Loucy (cell line): ENCODE measurements around the gene SYNJ2.
A peak's percentile ranks its signal among the peaks of the same experiment; 100 is the strongest.

Source experiments
- H2AFZ ChIP-seq: fragments of 200-600 bp; sonication (generic); 2 replicates; pipeline ENCODE4 v1.6.0; 2016; ENCODE audit warnings: antibody characterized with exemption, mild to moderate bottlenecking, low read length, moderate library complexity
- H3F3A ChIP-seq: fragments of 200-600 bp; 2 replicates; pipeline ENCODE4 v1.6.0; 2016; ENCODE audit warnings: antibody characterized with exemption, low read depth, mild to moderate bottlenecking
- H3K27me3 ChIP-seq: fragments of 200-600 bp; sonication (generic); 2 replicates; pipeline ENCODE4 v1.6.1; 2014; ENCODE audit warnings: low read length, mild to moderate bottlenecking; ENCODE audit not compliant: insufficient read depth, poor library complexity, severe bottlenecking
- H3K36me3 ChIP-seq: fragments of 200-600 bp; sonication (generic); 2 replicates; pipeline ENCODE4 v1.6.1; 2016; ENCODE audit warnings: low read length; ENCODE audit not compliant: insufficient read depth
- H3K4me1 ChIP-seq: fragments of 200-600 bp; sonication (generic); 2 replicates; pipeline ENCODE4 v1.5.1; 2014; ENCODE audit warnings: low read length, mild to moderate bottlenecking; ENCODE audit not compliant: insufficient read depth, poor library complexity, severe bottlenecking
- H3K4me2 ChIP-seq: fragments of 200-600 bp; sonication (generic); 2 replicates; pipeline ENCODE4 v1.6.0; 2014; ENCODE audit warnings: antibody characterized with exemption, low read length, low read depth, mild to moderate bottlenecking; ENCODE audit not compliant: poor library complexity, severe bottlenecking
- H3K4me3 ChIP-seq: fragments of 200-600 bp; sonication (generic); 2 replicates; pipeline ENCODE4 v1.5.1; 2014; ENCODE audit warnings: low read length, mild to moderate bottlenecking, mixed read lengths; ENCODE audit not compliant: poor library complexity, severe bottlenecking
- H3K79me2 ChIP-seq: fragments of 200-600 bp; sonication (generic); 2 replicates; pipeline ENCODE4 v1.6.1; 2014; ENCODE audit warnings: low read length; ENCODE audit not compliant: insufficient read depth
- H3K9ac ChIP-seq: fragments of 200-600 bp; sonication (generic); 2 replicates; pipeline ENCODE4 v1.6.0; 2014; ENCODE audit warnings: mild to moderate bottlenecking, low read depth, low read length, moderate library complexity; ENCODE audit not compliant: poor library complexity, severe bottlenecking
- H3K9me2 ChIP-seq: fragments of 200-600 bp; sonication (generic); replicated peaks from 2 replicates; pipeline ENCODE4 v1.6.1; 2016; ENCODE audit warnings: low read depth, low read length, mixed read lengths
- H3K9me3 ChIP-seq: fragments of 200-600 bp; sonication (generic); 2 replicates; pipeline ENCODE4 v1.6.1; 2014; ENCODE audit warnings: mild to moderate bottlenecking, antibody characterized with exemption, low read length, low read depth; ENCODE audit not compliant: insufficient read depth
- H4K20me1 ChIP-seq: fragments of 200-600 bp; sonication (generic); 2 replicates; pipeline ENCODE4 v1.6.0; 2014; ENCODE audit warnings: antibody characterized with exemption, low read length, mild to moderate bottlenecking; ENCODE audit not compliant: insufficient read depth, poor library complexity, severe bottlenecking
- EZH2phosphoT487 ChIP-seq: fragments of 200-600 bp; IDR thresholded peaks from 2 replicates; pipeline ENCODE4 v1.6.1; 2018; ENCODE audit warnings: antibody characterized with exemption, mild to moderate bottlenecking, moderate library complexity, borderline replicate concordance
- TF ChIP-seq, protein P1 (sequence below): fragments of 200-600 bp; sonication (generic); conservative IDR thresholded peaks from 2 replicates; pipeline ENCODE4 v1.5.1; 2014; ENCODE audit warnings: mild to moderate bottlenecking, antibody characterized with exemption, low read length

Gene SYNJ2

GRCh38 chr6:158083455-158084325, 102.0 kb downstream of the SYNJ2 start:
- Histone ChIP-seq H3K79me2 (no peaks in the 10 kb centered on the region), H3K36me3 (peaks cover 49% of the 10 kb centered on the region; the same call in 1 of the 2 replicates), H3K4me3 (no peak overlapping the region), H3K9ac (no peak overlapping the region), H2AFZ (no peak overlapping the region), H3F3A (no peaks in the 10 kb centered on the region), H3K4me2 (no peak overlapping the region), H3K27me3 (no peaks in the 10 kb centered on the region), H3K4me1 (peaks cover 16% of the 10 kb centered on the region), H3K9me3 (no peaks in the 10 kb centered on the region), H3K9me2 (no peaks in the 10 kb centered on the region), H4K20me1 (no peaks in the 10 kb centered on the region)
- TF ChIP-seq EZH2phosphoT487: no peak
- TF ChIP-seq, protein P1, sequence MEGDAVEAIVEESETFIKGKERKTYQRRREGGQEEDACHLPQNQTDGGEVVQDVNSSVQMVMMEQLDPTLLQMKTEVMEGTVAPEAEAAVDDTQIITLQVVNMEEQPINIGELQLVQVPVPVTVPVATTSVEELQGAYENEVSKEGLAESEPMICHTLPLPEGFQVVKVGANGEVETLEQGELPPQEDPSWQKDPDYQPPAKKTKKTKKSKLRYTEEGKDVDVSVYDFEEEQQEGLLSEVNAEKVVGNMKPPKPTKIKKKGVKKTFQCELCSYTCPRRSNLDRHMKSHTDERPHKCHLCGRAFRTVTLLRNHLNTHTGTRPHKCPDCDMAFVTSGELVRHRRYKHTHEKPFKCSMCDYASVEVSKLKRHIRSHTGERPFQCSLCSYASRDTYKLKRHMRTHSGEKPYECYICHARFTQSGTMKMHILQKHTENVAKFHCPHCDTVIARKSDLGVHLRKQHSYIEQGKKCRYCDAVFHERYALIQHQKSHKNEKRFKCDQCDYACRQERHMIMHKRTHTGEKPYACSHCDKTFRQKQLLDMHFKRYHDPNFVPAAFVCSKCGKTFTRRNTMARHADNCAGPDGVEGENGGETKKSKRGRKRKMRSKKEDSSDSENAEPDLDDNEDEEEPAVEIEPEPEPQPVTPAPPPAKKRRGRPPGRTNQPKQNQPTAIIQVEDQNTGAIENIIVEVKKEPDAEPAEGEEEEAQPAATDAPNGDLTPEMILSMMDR: no peak

DNA sequence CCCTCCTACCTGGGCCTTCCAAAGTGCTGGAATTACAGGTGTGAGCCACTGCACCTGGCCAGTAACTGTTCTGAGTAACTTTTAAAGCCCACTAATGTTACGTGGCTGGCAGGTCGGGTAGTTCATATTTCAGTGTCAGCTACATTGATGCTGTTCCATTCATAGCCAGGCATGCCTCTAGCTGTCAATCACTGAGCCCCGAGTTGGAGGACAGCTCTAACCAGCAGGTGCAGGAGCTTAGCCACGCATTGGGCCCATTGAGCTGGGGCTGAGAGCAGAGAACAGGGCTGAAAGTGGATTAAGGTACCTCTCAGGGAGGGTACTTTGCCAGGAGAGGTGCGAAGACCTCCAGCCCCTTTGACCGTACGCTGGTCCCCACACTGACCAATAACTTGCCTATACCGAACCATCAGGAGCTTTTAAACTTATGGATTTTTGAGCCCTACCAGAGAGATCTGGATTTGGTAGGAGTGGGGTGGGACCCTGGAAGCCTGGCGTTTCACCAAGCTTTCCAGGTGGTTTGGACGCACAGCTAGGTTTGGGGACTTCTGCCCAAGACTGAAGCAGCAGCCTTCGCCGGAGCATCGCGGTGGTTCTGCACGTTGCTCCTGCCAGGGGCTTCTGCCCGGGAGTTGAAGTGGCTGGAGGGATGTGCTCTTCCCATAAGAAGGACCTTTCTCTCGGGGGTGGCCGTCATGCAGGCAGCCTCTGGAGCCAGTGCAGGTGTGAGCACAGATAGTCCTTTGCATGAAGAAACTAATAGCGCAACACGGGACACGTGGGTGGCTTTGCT, 103.8 kb downstream of the SYNJ2 start:
- H3K9me3 ChIP-seq: no peaks in the 10 kb centered on the region
- no peak overlapping the region for H3K4me2 ChIP-seq
- H4K20me1 ChIP-seq: no peaks in the 10 kb centered on the region
- H3K27me3 ChIP-seq: no peaks in the 10 kb centered on the region
- peaks cover 16% of the 10 kb centered on the region for H3K4me1 ChIP-seq
- H3K36me3 ChIP-seq: peaks cover 51% of the 10 kb centered on the region; the same call in 1 of the 2 replicates
- no peaks in the 10 kb centered on the region for H3F3A ChIP-seq
- no peak for TF ChIP-seq EZH2phosphoT487
- TF ChIP-seq, protein P1: no peak
- H2AFZ ChIP-seq: no peak overlapping the region
- no peaks in the 10 kb centered on the region for H3K9me2 ChIP-seq
- H3K79me2 ChIP-seq: no peaks in the 10 kb centered on the region
- H3K4me3 ChIP-seq: no peak overlapping the region
- no peak overlapping the region for H3K9ac ChIP-seq

DNA sequence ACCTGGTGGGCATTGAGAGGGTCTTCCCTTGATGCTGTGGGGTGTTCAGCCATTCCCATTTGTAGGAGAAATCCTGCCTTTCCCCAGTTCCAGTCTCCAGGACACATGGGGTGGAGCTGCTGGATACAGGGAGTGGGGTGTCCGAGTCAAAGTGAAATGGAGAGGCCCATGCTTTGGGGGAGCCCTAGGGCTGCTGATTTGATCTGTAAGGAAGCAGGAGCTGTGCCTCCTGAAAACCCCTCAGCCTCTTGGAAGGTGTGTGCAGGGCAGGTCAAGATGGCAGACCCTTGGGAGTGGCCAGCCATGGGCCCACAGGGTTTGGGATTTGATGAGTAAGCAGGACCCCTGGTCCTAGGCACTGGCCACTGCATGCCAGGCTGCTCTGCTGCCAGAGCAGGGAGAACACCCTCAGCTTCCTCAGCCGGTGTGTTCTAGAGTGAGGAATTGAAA, 104.4 kb downstream of the SYNJ2 start:
- Histone ChIP-seq H4K20me1 (no peaks in the 10 kb centered on the region), H3K4me2 (peak overlapping the region; percentile 43), H3K4me1 (peaks cover 16% of the 10 kb centered on the region), H3K79me2 (no peaks in the 10 kb centered on the region), H3K27me3 (no peaks in the 10 kb centered on the region), H3K36me3 (peaks cover 45% of the 10 kb centered on the region; the same call in 1 of the 2 replicates), H2AFZ (no peak overlapping the region), H3F3A (no peaks in the 10 kb centered on the region), H3K9me3 (no peaks in the 10 kb centered on the region), H3K9me2 (no peaks in the 10 kb centered on the region), H3K4me3 (no peak overlapping the region), H3K9ac (no peak overlapping the region)
- TF ChIP-seq, protein P1: no peak
- no peak for TF ChIP-seq EZH2phosphoT487
